AG04450 (cell line): ENCODE data around the gene HTR6. TPM values are rescaled to one million over a fixed set of nuclear protein-coding genes. Genes with fewer than 3 reads are reported as not detected.

ENCODE experiments used
- CTCF ChIA-PET: fragments of 300-600, 350-600 bp; formaldehyde crosslinking; extraction: SDS; loops from one replicate; lab custom pipeline; 2022; ENCODE audit warnings: antibody characterized with exemption, inconsistent platforms; lab: Charles Lee
- POLR2A ChIA-PET: fragments of 350-600 bp; formaldehyde crosslinking; extraction: SDS; loops from one replicate; lab custom pipeline; 2021; ENCODE audit warnings: antibody characterized with exemption, inconsistent platforms; lab: Yijun Ruan, JAX
- DNase-seq: peaks from one replicate; pipeline ENCODE4 v3.0.0-alpha.2; 2011; ENCODE audit warnings: low read depth, low spot score
- H3K27ac ChIP-seq: one replicate; pipeline ENCODE4 v1.5.1; 2012; ENCODE audit warnings: low read depth, low read length, control low read depth
- H3K27me3 ChIP-seq: one replicate; pipeline ENCODE4 v1.6.0; 2012; ENCODE audit warnings: low read length; ENCODE audit not compliant: control insufficient read depth, insufficient read depth
- H3K4me3 ChIP-seq: 2 replicates; pipeline ENCODE4 v1.5.1; 2011; ENCODE audit warnings: mild to moderate bottlenecking, low read depth, low read length, control low read depth
- H3K9me3 ChIP-seq: 2 replicates; pipeline ENCODE4 v1.5.1; 2012; ENCODE audit warnings: low read length; ENCODE audit not compliant: control insufficient read depth, insufficient read depth
- polyA plus RNA-seq: library from polyadenylated mRNA; depleted of rRNA; stranded (reverse); fragments of >200 nt; gene quantifications from 2 replicates; pipeline ENCODE4 v1.2.3, GENCODE V29; 2011
- TF ChIP-seq, protein P1 (sequence below): IDR thresholded peaks from 2 replicates; pipeline ENCODE4 v1.5.1; 2011; ENCODE audit warnings: low read depth, low read length, control low read depth, inconsistent platforms

Gene HTR6
- polyA plus RNA-seq, 1 experiment: not detected

DNA sequence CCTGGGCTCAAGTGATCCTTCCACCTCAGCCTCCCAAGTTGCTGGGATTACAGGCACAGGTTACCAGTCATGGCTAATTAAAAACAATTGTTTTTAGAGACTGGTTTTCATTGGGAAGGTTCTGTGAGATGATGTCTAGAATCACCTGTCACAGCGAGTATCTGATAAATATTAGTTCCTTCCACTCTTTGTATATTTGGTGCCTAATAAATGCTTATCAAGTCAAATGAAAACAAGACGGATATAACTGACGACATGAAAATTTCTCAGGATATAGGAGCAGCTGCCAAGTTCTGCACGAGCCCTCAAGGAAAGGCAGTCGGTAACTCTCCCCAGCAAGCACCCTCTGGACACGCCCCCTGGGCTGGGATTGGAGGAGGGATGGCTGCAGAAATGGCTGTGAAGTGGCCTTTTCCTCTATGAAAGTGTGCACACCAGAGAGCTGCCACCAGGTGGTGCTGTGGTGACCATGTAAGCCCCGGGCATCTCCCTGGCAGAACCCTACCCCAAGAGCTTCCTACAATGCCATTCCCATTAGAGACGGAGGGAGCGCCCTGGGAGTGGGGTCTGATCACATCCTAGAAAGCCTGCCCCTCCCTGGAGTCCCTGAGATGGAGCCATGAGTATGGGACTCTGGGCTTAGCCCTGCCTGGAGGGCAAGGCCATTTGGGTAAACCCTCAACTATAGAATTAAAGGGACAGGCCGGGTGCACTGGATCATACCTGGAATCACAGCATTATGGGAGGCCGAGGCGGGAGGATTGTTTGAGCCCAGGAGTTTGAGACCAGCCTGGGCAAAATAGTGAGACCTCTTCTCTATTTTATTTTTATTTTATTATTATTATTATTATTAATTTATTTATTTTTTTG lies 50.9 kb downstream of the HTR6 start:
- no peaks in the 10 kb centered on the region for H3K9me3 ChIP-seq
- CTCF ChIA-PET: interaction anchor here (0.6 to 4.1 kb wide), 29 partner anchors 9 to 1720 kb away, joined by 3 to 50 read pairs (median 4); partner anchors contain the start of genes CAPZB and OTUD3
- DNase-seq: peak; percentile 85
- TF ChIP-seq, protein P1, sequence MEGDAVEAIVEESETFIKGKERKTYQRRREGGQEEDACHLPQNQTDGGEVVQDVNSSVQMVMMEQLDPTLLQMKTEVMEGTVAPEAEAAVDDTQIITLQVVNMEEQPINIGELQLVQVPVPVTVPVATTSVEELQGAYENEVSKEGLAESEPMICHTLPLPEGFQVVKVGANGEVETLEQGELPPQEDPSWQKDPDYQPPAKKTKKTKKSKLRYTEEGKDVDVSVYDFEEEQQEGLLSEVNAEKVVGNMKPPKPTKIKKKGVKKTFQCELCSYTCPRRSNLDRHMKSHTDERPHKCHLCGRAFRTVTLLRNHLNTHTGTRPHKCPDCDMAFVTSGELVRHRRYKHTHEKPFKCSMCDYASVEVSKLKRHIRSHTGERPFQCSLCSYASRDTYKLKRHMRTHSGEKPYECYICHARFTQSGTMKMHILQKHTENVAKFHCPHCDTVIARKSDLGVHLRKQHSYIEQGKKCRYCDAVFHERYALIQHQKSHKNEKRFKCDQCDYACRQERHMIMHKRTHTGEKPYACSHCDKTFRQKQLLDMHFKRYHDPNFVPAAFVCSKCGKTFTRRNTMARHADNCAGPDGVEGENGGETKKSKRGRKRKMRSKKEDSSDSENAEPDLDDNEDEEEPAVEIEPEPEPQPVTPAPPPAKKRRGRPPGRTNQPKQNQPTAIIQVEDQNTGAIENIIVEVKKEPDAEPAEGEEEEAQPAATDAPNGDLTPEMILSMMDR: peak; percentile 94
- H3K4me3 ChIP-seq: no peak overlapping the region
- H3K27me3 ChIP-seq: no peaks in the 10 kb centered on the region
- POLR2A ChIA-PET: no interaction called here
- H3K27ac ChIP-seq: no peak overlapping the region

DNA sequence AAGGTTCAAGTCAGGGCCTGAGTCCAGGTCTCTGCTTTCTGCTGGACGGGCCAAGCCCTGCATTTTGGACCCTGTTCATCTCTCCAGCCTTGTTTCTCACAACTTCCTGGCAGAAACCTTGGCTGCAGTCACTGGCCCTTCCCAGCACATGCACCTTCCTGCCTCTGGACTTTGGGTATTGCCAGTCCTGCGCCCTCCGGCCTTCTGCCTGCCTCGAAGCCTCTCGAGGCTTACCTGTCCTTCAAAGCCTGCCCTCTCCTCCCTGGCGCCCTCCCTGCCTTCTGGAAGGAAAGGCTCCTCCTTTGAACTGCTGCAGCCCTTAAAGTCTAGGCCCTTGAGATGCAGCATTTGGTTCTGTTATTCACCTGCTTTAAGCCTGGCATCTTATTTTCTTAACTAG lies 52.8 kb downstream of the HTR6 start:
- no peak for DNase-seq
- no peak overlapping the region for H3K27ac ChIP-seq
- ChIA-PET CTCF (no interaction called here), POLR2A (no interaction called here)
- TF ChIP-seq, protein P1: no peak
- H3K4me3 ChIP-seq: no peak overlapping the region
- no peaks in the 10 kb centered on the region for H3K9me3 ChIP-seq
- H3K27me3 ChIP-seq: no peaks in the 10 kb centered on the region

DNA sequence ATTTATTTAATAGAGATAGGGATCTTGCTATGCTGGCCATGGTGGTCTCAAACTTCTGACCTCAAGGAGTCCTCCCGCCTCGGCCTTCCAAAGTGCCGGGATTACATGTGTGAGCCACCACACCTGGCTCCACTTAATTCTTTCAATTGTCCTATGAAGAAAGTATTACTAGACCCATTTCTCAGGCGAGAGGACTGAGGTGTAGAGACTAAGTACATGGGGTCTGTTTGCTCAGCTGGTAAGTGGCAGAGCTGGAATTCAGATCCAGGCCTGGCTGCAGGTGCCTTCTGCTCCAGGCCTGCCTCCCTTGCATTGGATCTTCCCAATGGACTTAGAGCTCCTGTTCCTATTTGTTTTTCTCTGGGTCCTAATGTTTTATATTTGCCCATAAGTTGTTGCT lies 55.5 kb downstream of the HTR6 start:
- H3K27me3 ChIP-seq: no peaks in the 10 kb centered on the region
- no peak for DNase-seq
- ChIA-PET POLR2A (no interaction called here), CTCF (interaction anchor here (1.1 kb wide), 1 partner anchor 15 kb away, joined by 4 read pairs; no protein-coding TSS in a partner anchor)
- TF ChIP-seq, protein P1: no peak
- H3K27ac ChIP-seq: no peak overlapping the region
- no peaks in the 10 kb centered on the region for H3K9me3 ChIP-seq
- no peak overlapping the region for H3K4me3 ChIP-seq

DNA sequence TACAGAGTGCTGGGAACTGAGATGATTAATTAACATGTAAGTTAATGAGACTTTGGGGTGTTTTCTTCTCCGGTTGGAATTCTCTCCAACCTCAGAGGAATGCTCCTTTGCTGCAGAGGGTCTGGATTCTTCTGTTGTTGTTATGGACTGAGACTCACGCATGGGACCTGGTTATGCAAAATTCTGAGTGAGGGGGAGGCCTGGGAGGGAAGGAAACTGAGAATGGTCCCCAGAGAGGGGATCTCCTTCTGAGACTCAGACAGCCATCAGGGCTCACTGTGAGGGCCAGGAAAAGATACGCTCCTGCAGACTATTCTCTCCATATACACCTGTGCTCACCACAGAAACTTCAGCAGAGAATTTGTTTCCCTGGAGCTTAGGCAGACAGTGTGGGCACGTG lies 56.3 kb downstream of the HTR6 start:
- POLR2A ChIA-PET: no interaction called here
- Histone ChIP-seq H3K27ac (no peak overlapping the region), H3K4me3 (no peak overlapping the region), H3K27me3 (no peaks in the 10 kb centered on the region), H3K9me3 (no peaks in the 10 kb centered on the region)
- no peak for DNase-seq
- CTCF ChIA-PET: interaction anchor here (1.1 kb wide), 1 partner anchor 16 kb away, joined by 4 read pairs; no protein-coding TSS in a partner anchor
- TF ChIP-seq, protein P1: no peak

DNA sequence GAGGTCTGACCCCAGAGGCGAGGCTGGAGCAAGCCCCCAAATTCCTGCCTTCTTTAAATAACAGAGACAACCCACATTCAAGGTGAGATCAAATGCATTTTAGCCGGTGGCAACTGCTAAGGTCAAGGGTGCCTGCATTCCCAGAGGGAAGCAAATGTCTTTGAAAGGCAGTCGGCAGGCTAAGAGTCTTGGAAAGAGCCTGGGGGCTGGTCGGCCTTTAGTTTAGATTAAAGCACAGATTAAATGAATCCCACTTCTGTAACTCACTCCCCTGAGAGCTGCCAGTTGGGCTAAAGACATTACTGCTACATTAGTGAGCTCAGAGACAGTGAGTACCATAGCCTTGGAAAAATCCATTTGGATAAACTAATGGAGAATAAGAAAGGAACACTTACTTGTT lies 59.2 kb downstream of the HTR6 start:
- H3K4me3 ChIP-seq: no peak overlapping the region
- POLR2A ChIA-PET: no interaction called here
- TF ChIP-seq, protein P1: no peak
- no peaks in the 10 kb centered on the region for H3K27me3 ChIP-seq
- H3K9me3 ChIP-seq: no peaks in the 10 kb centered on the region
- no peak overlapping the region for H3K27ac ChIP-seq
- no peak for DNase-seq
- CTCF ChIA-PET: interaction anchor here (1.8 kb wide), 1 partner anchor 8 kb away, joined by 9 read pairs; no protein-coding TSS in a partner anchor
